Suprapubic skin (tissue), 4 donors: Measurements from ENCODE around the gene STK10. TPM values are rescaled to one million over a fixed set of nuclear protein-coding genes. Genes with fewer than 3 reads are reported as not detected.

ENCODE experiments used
- DNase-seq, 2 donors: peaks; one replicate each; pipeline ENCODE4 v3.0.0-alpha.2; 2019; ENCODE audit warnings: low spot score in 2 of 2
- H3K27ac ChIP-seq: fragments of 200-600 bp; sonication (generic); one replicate; pipeline ENCODE4 v1.5.1; 2019
- H3K27me3 ChIP-seq: fragments of 200-600 bp; sonication (generic); one replicate; pipeline ENCODE4 v1.5.1; 2019
- H3K36me3 ChIP-seq: fragments of 200-600 bp; sonication (generic); one replicate; pipeline ENCODE4 v1.5.1; 2019
- H3K4me1 ChIP-seq: fragments of 200-600 bp; sonication (generic); one replicate; pipeline ENCODE4 v1.5.1; 2019
- H3K4me3 ChIP-seq: fragments of 200-600 bp; sonication (generic); one replicate; pipeline ENCODE4 v1.5.1; 2019; ENCODE audit warnings: mild to moderate bottlenecking
- H3K9me3 ChIP-seq: fragments of 200-600 bp; sonication (generic); one replicate; pipeline ENCODE4 v1.5.1; 2019
- EP300 ChIP-seq: sonication (generic); formaldehyde crosslinking; IDR thresholded peaks from one replicate; pipeline ENCODE4 v1.6.1; 2017; ENCODE audit warnings: antibody characterized with exemption
- POLR2A ChIP-seq, 2 donors: fragments of 450-650 bp; IDR thresholded peaks; one replicate each; pipeline ENCODE4 v1.6.1; 2017; ENCODE audit warnings: antibody characterized with exemption in 2 of 2, mild to moderate bottlenecking in 2 of 2, moderate library complexity in 2 of 2
- POLR2AphosphoS5 ChIP-seq, 3 donors: sonication (generic); formaldehyde crosslinking; IDR thresholded peaks; one replicate each; pipeline ENCODE4 v1.6.1; 2017; ENCODE audit warnings: antibody characterized with exemption in 3 of 3
- WGBS: methylation state at CpG from one replicate; pipeline ENCODE4 v1.1.5; 2018; 5-methylcytosine and 5-hydroxymethylcytosine counted together
- total RNA-seq, 4 donors: library from RNA; depleted of rRNA; stranded (reverse); fragments of >200 nt; gene quantifications; one replicate each; pipeline ENCODE4 v1.1.0, GENCODE V29; 2016
- TF ChIP-seq, protein P1 (sequence below), 2 donors: fragments of 200-600 bp in 1 of 2; fragments of 450-650 bp in 1 of 2; sonication (generic) in 1 of 2; IDR thresholded peaks; one replicate each; pipeline ENCODE4 v1.5.1; 2016 to 2019; ENCODE audit warnings: antibody characterized with exemption in 2 of 2, mild to moderate bottlenecking in 1 of 2, moderate library complexity in 1 of 2

Gene STK10
- total RNA-seq, 4 donors from 2014 or later: 29.0 to 49.6 (median 36.9) TPM

GRCh38 chr5:172003746-172004145, 184.3 kb downstream of the STK10 start:
- H3K4me1 ChIP-seq: peaks cover 46% of the 10 kb centered on the region
- no peaks in the 10 kb centered on the region for H3K27me3 ChIP-seq
- no peak overlapping the region for H3K4me3 ChIP-seq
- no peak for TF ChIP-seq EP300
- TF ChIP-seq POLR2A (IDR thresholded peaks at IDR 0.05): no peak
- no peak for TF ChIP-seq POLR2AphosphoS5 (IDR thresholded peaks at IDR 0.05)
- TF ChIP-seq, protein P1, sequence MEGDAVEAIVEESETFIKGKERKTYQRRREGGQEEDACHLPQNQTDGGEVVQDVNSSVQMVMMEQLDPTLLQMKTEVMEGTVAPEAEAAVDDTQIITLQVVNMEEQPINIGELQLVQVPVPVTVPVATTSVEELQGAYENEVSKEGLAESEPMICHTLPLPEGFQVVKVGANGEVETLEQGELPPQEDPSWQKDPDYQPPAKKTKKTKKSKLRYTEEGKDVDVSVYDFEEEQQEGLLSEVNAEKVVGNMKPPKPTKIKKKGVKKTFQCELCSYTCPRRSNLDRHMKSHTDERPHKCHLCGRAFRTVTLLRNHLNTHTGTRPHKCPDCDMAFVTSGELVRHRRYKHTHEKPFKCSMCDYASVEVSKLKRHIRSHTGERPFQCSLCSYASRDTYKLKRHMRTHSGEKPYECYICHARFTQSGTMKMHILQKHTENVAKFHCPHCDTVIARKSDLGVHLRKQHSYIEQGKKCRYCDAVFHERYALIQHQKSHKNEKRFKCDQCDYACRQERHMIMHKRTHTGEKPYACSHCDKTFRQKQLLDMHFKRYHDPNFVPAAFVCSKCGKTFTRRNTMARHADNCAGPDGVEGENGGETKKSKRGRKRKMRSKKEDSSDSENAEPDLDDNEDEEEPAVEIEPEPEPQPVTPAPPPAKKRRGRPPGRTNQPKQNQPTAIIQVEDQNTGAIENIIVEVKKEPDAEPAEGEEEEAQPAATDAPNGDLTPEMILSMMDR (IDR thresholded peaks at IDR 0.05): no peak
- H3K27ac ChIP-seq: no peak overlapping the region
- 29% methylated on average over 1 of the region's 1 CpG for WGBS
- DNase-seq: no peak
- no peaks in the 10 kb centered on the region for H3K36me3 ChIP-seq
- H3K9me3 ChIP-seq: no peaks in the 10 kb centered on the region

- DNase-seq: no peak
- no peaks in the 10 kb centered on the region for H3K27me3 ChIP-seq
- no peak overlapping the region for H3K27ac ChIP-seq
- H3K9me3 ChIP-seq: no peaks in the 10 kb centered on the region
- H3K4me1 ChIP-seq: peaks cover 44% of the 10 kb centered on the region
- TF ChIP-seq, protein P1 (IDR thresholded peaks at IDR 0.05): no peak
- no peak for TF ChIP-seq POLR2AphosphoS5 (IDR thresholded peaks at IDR 0.05)
- TF ChIP-seq POLR2A (IDR thresholded peaks at IDR 0.05): no peak
- no peak for TF ChIP-seq EP300
- WGBS: 62% methylated on average over 6 of the region's 6 CpGs
- no peak overlapping the region for H3K4me3 ChIP-seq
- no peaks in the 10 kb centered on the region for H3K36me3 ChIP-seq
Observed at GRCh38 chr5:172002840-172003512, 185.0 kb downstream of the STK10 start.

DNA sequence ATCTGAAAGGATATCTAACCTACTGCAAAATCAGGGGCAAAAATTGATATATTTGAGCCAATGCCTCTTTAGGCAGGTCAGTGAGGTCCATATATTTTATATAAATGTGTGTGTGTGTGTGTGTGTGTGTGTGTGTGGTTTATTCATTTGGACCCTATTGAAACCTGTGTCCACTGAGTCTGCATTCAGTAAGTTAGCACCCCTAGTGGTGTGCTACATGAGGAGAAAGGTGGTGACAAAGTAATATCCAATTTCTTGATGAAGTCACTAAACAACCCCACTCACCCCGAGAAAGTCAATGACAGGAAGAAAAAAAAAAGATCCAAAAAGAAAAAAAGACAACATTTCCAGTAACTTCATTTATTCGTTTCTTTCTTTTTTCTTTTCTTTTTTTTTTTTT, 185.7 kb downstream of the STK10 start:
- Histone ChIP-seq H3K9me3 (no peaks in the 10 kb centered on the region), H3K27ac (no peak overlapping the region), H3K27me3 (no peaks in the 10 kb centered on the region), H3K36me3 (no peaks in the 10 kb centered on the region), H3K4me1 (peaks cover 38% of the 10 kb centered on the region), H3K4me3 (no peak overlapping the region)
- TF ChIP-seq EP300 (no peak), POLR2AphosphoS5 (IDR thresholded peaks at IDR 0.05) (no peak)
- TF ChIP-seq, protein P1 (IDR thresholded peaks at IDR 0.05): peak; percentile 15 to 28
- WGBS: 23% methylated on average over 2 of the region's 2 CpGs
- no peak for DNase-seq

DNA sequence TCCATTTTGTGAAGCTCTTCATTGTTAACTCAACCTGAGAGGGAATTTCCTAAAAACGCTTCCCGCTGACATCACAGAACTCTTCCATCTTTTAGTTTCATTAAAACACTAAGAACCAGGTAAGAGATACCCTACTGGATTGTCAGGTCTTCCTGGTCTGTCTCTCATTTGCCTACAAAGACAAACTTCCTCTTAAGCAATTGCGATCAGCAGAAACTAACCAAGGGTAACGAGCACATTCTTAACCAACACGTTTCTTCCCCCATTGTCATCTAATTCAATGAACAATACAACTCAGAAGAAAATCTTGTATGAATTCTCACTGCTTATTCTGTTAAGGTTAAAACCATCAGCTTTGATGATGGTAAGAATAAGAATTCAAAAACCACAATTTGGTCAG, 188.1 kb downstream of the STK10 start:
- no peaks in the 10 kb centered on the region for H3K9me3 ChIP-seq
- no peak overlapping the region for H3K27ac ChIP-seq
- DNase-seq: no peak
- peaks cover 29% of the 10 kb centered on the region for H3K4me1 ChIP-seq
- TF ChIP-seq POLR2AphosphoS5 (IDR thresholded peaks at IDR 0.05) (no peak), EP300 (no peak), POLR2A (IDR thresholded peaks at IDR 0.05) (no peak)
- TF ChIP-seq, protein P1 (IDR thresholded peaks at IDR 0.05): no peak
- H3K36me3 ChIP-seq: no peaks in the 10 kb centered on the region
- WGBS: 78% methylated on average over 5 of the region's 5 CpGs
- no peaks in the 10 kb centered on the region for H3K27me3 ChIP-seq
- no peak overlapping the region for H3K4me3 ChIP-seq

DNA sequence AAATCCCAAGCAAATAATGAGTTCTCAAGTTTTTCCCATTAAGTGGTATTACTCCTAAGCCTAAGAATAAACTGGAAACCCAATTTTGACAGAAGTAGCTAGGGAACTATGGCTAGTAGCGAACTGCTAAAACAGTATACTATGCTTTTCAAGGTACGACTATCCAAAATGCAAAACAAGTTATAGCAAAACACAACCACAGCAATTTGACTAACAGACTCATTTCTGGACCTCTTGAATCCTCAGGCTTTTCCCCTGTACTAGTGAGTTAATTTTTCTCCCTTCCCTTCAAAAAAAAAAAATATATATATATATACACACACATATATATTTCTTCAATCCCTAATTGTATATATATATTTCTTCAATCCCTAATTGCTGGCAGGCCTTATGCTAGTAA, 188.9 kb downstream of the STK10 start:
- WGBS: 96% methylated on average over 2 of the region's 2 CpGs
- TF ChIP-seq EP300: no peak
- TF ChIP-seq, protein P1 (IDR thresholded peaks at IDR 0.05): no peak
- no peak for TF ChIP-seq POLR2A (IDR thresholded peaks at IDR 0.05)
- TF ChIP-seq POLR2AphosphoS5 (IDR thresholded peaks at IDR 0.05): no peak
- Histone ChIP-seq H3K27me3 (no peaks in the 10 kb centered on the region), H3K4me3 (no peak overlapping the region), H3K4me1 (peaks cover 21% of the 10 kb centered on the region), H3K27ac (no peak overlapping the region), H3K9me3 (no peaks in the 10 kb centered on the region), H3K36me3 (peaks cover 3% of the 10 kb centered on the region)
- no peak for DNase-seq
